OCI-LY3 (cell line): Measurements from ENCODE around the gene ICA1.

Experiments
- H2AFZ ChIP-seq: fragments of 200-600, 300-600 bp; shearing (Covaris generic); 2 replicates; pipeline ENCODE4 v1.6.0; 2014; ENCODE audit warnings: antibody characterized with exemption, low read depth, low read length
- H3K27ac ChIP-seq: fragments of 200-600, 300-600 bp; sonication (generic); 2 replicates; pipeline ENCODE4 v1.5.1; 2014; ENCODE audit warnings: mild to moderate bottlenecking, low read length, moderate library complexity, mixed read lengths
- H3K27me3 ChIP-seq: fragments of 200-600, 300-600 bp; sonication (generic); 2 replicates; pipeline ENCODE4 v1.6.1; 2014; ENCODE audit warnings: low read depth, low read length, mixed read lengths
- H3K36me3 ChIP-seq: fragments of 200-600, 300-600 bp; sonication (generic); replicated peaks from 2 replicates; pipeline ENCODE3; 2014; ENCODE audit warnings: low read depth, low read length, mixed read lengths
- H3K4me1 ChIP-seq: fragments of 300-600, 200-600 bp; sonication (generic); 2 replicates; pipeline ENCODE4 v1.6.1; 2014; ENCODE audit warnings: low read length, mixed read lengths
- H3K4me2 ChIP-seq: fragments of 200-600, 300-600 bp; sonication (generic); 2 replicates; pipeline ENCODE4 v1.6.1; 2014; ENCODE audit warnings: low read length, mixed read lengths
- H3K4me3 ChIP-seq: fragments of 300-600, 200-600 bp; sonication (generic); 2 replicates; pipeline ENCODE4 v1.5.1; 2014; ENCODE audit warnings: antibody characterized with exemption, mild to moderate bottlenecking, low read length, moderate library complexity
- H3K79me2 ChIP-seq: fragments of 300-600, 200-600 bp; shearing (Covaris generic); 2 replicates; pipeline ENCODE4 v1.6.1; 2014; ENCODE audit warnings: mild to moderate bottlenecking, low read length, mixed read lengths
- H3K9ac ChIP-seq: fragments of 300-600, 200-600 bp; shearing (Covaris generic); 2 replicates; pipeline ENCODE4 v1.6.0; 2014; ENCODE audit warnings: mild to moderate bottlenecking, low read length, moderate library complexity
- H3K9me3 ChIP-seq: fragments of 200-600, 300-600 bp; shearing (Covaris generic); 2 replicates; pipeline ENCODE4 v1.6.1; 2014; ENCODE audit warnings: low read length, mixed read lengths; ENCODE audit not compliant: insufficient read depth
- H4K20me1 ChIP-seq: fragments of 200-600, 300-600 bp; sonication (generic); 2 replicates; pipeline ENCODE4 v1.6.1; 2016; ENCODE audit warnings: low read length, mixed read lengths; ENCODE audit not compliant: insufficient read depth
- CTCF ChIP-seq: fragments of 200-600, 300-600 bp; sonication (generic); IDR thresholded peaks from 2 replicates; pipeline ENCODE4 v1.5.1; 2014; ENCODE audit warnings: antibody characterized with exemption, low read length, low read depth
- EZH2phosphoT487 ChIP-seq: fragments of 200-600 bp; shearing (Covaris generic); IDR thresholded peaks from 2 replicates; pipeline ENCODE4 v1.6.1; 2018; ENCODE audit warnings: antibody characterized with exemption, mixed run types, low read depth

Gene ICA1

DNA sequence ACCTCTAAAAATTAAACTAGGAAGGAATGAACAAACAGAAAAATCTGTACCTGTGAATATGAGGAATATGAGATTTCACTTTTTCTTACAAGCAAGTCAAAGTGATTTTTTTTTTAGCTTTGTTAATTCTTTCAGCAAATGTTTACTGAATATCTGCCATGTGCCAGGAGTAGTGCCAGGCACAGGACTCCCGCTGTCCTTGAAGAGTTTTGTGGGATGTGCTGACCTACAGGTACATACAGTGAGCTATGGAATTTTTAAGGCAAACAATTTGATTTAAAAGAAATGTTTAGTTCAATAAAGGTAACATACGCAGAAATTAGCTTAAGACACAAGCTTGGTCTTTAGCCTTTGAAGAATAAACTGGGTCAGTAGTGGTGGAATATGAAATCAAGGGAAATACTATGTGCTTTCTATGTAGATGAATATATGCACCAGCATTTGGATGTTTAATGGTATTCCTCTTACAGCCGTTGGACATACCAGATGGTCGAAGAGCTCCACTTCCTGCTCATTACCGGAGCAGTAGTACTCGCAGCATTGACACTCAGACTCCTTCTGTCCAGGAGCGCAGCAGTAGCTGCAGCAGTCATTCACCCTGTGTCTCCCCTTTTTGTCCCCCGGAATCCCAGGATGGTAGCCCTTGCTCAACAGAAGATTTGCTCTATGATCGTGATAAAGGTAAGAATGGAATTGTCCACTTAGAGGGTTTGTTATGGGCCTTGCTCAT, 191.4 kb downstream of the ICA1 start:
- Histone ChIP-seq H2AFZ (no peak overlapping the region), H3K9ac (no peak overlapping the region), H3K9me3 (no peaks in the 10 kb centered on the region), H3K4me3 (no peak overlapping the region), H4K20me1 (no peaks in the 10 kb centered on the region), H3K36me3 (no peaks in the 10 kb centered on the region), H3K27me3 (no peaks in the 10 kb centered on the region), H3K4me2 (no peak overlapping the region), H3K79me2 (no peaks in the 10 kb centered on the region), H3K27ac (no peak overlapping the region), H3K4me1 (no peaks in the 10 kb centered on the region)
- no peak for TF ChIP-seq CTCF
- no peak for TF ChIP-seq EZH2phosphoT487

DNA sequence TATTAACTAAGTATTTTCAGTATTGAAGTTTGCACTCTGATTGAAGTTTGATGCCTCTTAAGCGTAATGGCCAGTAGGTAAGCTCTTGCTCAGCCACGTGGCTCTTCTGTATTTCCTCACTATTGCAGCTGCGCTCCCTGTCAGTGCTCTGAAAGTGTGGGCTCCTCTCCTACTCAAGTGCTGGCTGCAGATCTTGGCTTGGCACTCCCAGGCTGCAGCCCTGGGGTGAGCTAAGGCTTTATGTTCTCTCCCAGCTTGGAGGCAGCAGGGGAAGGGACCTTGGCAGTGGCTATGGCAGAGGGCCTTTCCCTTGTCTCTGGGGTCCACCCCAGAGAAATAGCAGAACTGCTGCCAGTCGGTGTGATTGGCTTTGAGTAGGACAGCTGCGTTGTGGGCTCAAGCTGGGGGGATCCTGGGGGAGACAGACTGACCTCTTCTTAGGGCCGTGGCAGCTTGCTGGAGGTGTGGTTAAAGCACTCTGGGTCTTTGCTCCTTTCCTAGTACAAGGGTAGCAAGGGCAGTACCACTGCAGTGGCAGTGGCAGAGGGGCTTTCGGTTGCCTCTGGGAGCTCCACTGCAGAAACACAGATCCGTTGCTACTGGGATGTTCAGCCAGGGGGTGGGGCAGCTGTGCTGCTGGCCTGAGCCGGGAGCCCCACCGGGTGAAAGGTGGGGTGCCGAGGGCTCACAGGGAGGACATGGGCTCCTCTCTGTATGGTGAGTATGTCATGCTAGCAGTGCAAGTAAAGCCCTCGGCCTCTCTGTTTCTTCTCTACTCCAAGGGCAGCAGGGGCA, 192.9 kb downstream of the ICA1 start:
- no peaks in the 10 kb centered on the region for H3K79me2 ChIP-seq
- H2AFZ ChIP-seq, result no peak overlapping the region
- H3K9me3 ChIP-seq, result no peaks in the 10 kb centered on the region
- no peaks in the 10 kb centered on the region for H3K4me1 ChIP-seq
- H4K20me1 ChIP-seq, result no peaks in the 10 kb centered on the region
- no peak overlapping the region for H3K9ac ChIP-seq
- no peak overlapping the region for H3K4me3 ChIP-seq
- H3K36me3 ChIP-seq, result no peaks in the 10 kb centered on the region
- H3K4me2 ChIP-seq, result no peak overlapping the region
- no peak for TF ChIP-seq CTCF
- TF ChIP-seq EZH2phosphoT487, result no peak
- no peak overlapping the region for H3K27ac ChIP-seq
- no peaks in the 10 kb centered on the region for H3K27me3 ChIP-seq

DNA sequence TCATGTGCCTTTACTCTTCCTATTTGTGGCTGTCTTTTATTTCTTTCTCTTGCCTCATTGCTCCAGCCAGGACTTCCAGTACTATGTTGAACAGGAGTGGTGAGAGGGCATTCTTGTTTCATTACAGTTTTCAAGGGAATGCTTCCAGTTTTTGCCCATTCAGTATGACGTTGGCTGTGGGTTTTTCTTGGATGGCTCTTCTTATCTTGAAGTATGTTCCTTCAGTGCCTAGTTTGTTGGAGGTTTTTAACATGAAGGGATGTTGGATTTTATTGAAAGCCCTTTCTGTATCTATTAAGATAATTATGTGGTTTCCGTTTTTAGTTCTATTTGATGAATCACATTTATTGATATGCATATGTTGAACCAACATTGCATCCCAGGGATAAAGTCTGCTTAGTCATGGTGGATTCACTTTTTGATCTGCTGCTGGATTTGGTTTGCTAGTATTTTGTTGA, 196.6 kb downstream of the ICA1 start:
- H3K9ac ChIP-seq, result no peak overlapping the region
- no peaks in the 10 kb centered on the region for H3K9me3 ChIP-seq
- no peak overlapping the region for H3K4me2 ChIP-seq
- H3K36me3 ChIP-seq, result no peaks in the 10 kb centered on the region
- H3K27ac ChIP-seq, result no peak overlapping the region
- TF ChIP-seq CTCF (no peak), EZH2phosphoT487 (no peak)
- H3K79me2 ChIP-seq, result no peaks in the 10 kb centered on the region
- no peaks in the 10 kb centered on the region for H3K4me1 ChIP-seq
- no peaks in the 10 kb centered on the region for H4K20me1 ChIP-seq
- no peak overlapping the region for H2AFZ ChIP-seq
- H3K27me3 ChIP-seq, result no peaks in the 10 kb centered on the region
- no peak overlapping the region for H3K4me3 ChIP-seq

DNA sequence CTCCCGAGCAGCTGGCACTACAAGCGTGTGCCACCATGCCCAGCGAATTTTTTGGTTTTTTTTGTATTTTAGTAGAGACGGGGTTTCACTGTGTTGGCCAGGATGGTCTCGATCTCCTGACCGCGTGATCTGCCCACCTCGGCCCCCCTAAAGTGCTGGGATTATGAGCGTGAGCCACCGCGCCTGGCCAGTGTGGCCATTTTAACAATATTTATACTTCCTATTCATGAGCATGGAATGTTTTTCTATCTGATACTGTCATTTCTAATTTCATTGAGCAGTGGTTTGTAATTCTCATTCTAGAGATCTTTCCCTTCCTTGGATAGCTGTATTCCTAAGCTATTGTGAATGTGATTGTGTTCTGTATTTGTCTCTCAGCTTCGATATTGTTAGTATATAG, 197.1 kb downstream of the ICA1 start:
- Histone ChIP-seq H3K36me3 (no peaks in the 10 kb centered on the region), H3K79me2 (no peaks in the 10 kb centered on the region), H2AFZ (no peak overlapping the region), H3K27ac (no peak overlapping the region), H3K27me3 (no peaks in the 10 kb centered on the region), H3K9me3 (no peaks in the 10 kb centered on the region), H3K4me3 (no peak overlapping the region), H4K20me1 (no peaks in the 10 kb centered on the region), H3K4me2 (no peak overlapping the region), H3K4me1 (no peaks in the 10 kb centered on the region), H3K9ac (no peak overlapping the region)
- no peak for TF ChIP-seq EZH2phosphoT487
